Glutamatergic neuron (in vitro differentiated cells): ENCODE results near the gene ARHGEF6. TPM values are rescaled to one million over a fixed set of nuclear protein-coding genes. Genes with fewer than 3 reads are reported as not detected.

Experiments
- DNase-seq: peaks from one replicate; pipeline ENCODE4 v3.0.0; 2022
- H3K27ac Mint-ChIP-seq: one replicate; pipeline ENCODE4 v1.8.0; 2020; ENCODE audit warnings: mild to moderate bottlenecking, mixed read lengths, inconsistent platforms; ENCODE audit not compliant: unreplicated experiment
- H3K27me3 Mint-ChIP-seq: one replicate; pipeline ENCODE4 v1.8.0; 2020; ENCODE audit warnings: mild to moderate bottlenecking, moderate library complexity, mixed read lengths, inconsistent platforms; ENCODE audit not compliant: unreplicated experiment
- H3K36me3 Mint-ChIP-seq: one replicate; pipeline ENCODE4 v1.8.0; 2020; ENCODE audit warnings: mild to moderate bottlenecking, mixed read lengths, inconsistent platforms; ENCODE audit not compliant: unreplicated experiment
- H3K4me1 Mint-ChIP-seq: one replicate; pipeline ENCODE4 v1.8.0; 2020; ENCODE audit warnings: mild to moderate bottlenecking, low read depth, mixed read lengths, inconsistent platforms; ENCODE audit not compliant: unreplicated experiment
- H3K4me3 Mint-ChIP-seq: one replicate; pipeline ENCODE4 v1.8.0; 2020; ENCODE audit warnings: mild to moderate bottlenecking, mixed read lengths, inconsistent platforms; ENCODE audit not compliant: unreplicated experiment
- H3K9me3 Mint-ChIP-seq: one replicate; pipeline ENCODE4 v1.8.0; 2020; ENCODE audit warnings: mild to moderate bottlenecking, moderate library complexity, mixed read lengths, inconsistent platforms; ENCODE audit not compliant: unreplicated experiment
- CTCF ChIP-seq: fragments of 200-600 bp; sonication (generic); IDR thresholded peaks from one replicate; pipeline ENCODE4 v1.5.0; 2021; ENCODE audit not compliant: partially characterized antibody, unreplicated experiment
- total RNA-seq: library from RNA; stranded (reverse); fragmentation: NEBNext Ultra II Directional; extraction: Animal tissue kit (Norgen Biotek cat#: 25700); gene quantifications from one replicate; pipeline ENCODE4 v1.2.1, GENCODE V29; 2021; ENCODE audit not compliant: unreplicated experiment

ARHGEF6 gene
- total RNA-seq, 1 donor from 2014 or later: 59.5 TPM

DNA sequence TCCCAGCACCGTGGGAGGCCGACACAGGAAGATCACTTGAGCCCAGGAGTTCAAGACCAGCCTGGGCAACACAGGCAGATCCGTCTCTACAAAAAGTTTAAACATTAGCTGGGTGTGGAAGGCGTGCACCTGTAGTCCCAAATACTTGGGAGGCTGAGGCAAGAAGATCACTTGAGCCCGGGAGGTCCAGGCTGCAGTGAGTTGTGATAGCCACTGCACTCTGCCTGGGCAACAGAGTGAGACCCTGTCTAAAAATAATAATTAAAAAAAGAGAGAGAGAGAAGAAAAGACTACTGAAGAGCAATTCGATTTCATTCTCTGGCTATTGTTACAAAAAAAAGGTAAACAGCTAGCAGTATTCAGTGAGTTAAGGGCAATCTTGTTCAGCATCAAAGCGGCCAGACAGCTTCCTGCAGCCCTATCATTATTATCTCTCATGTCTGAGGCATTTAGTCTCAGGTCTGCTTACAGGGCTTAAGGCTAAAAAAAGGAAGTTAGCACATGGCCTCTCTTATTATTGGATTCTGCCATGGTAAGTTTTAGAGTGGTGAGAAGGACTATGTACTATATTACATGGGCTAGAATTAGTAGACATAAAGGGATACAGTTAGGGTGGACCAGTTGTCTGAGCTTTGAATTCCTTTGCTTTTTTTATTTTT lies 37.9 kb downstream of the ARHGEF6 start:
- H3K4me1 Mint-ChIP-seq: peaks cover 10% of the 10 kb centered on the region
- peaks cover 2% of the 10 kb centered on the region for H3K27me3 Mint-ChIP-seq

GRCh38 chrX:136738049-136738729 lies 42.5 kb downstream of the ARHGEF6 start:
- Mint-ChIP-seq H3K9me3 (no peaks in the 10 kb centered on the region), H3K4me1 (peaks cover 5% of the 10 kb centered on the region), H3K27me3 (peaks cover 2% of the 10 kb centered on the region), H3K4me3 (no peak overlapping the region), H3K36me3 (no peaks in the 10 kb centered on the region), H3K27ac (no peak overlapping the region)
- no peak for DNase-seq
- TF ChIP-seq CTCF: no peak

More for the DNA sequence above, 37.9 kb downstream of the ARHGEF6 start:
- H3K27ac Mint-ChIP-seq: no peak overlapping the region
- H3K36me3 Mint-ChIP-seq: no peaks in the 10 kb centered on the region
- H3K4me3 Mint-ChIP-seq: no peak overlapping the region
- DNase-seq: no peak
- H3K9me3 Mint-ChIP-seq: no peaks in the 10 kb centered on the region
- TF ChIP-seq CTCF: no peak

GRCh38 chrX:136736690-136737089 lies 44.0 kb downstream of the ARHGEF6 start:
- no peaks in the 10 kb centered on the region for H3K36me3 Mint-ChIP-seq
- H3K4me1 Mint-ChIP-seq: peaks cover 5% of the 10 kb centered on the region
- no peak for DNase-seq
- no peak overlapping the region for H3K27ac Mint-ChIP-seq
- H3K27me3 Mint-ChIP-seq: no peaks in the 10 kb centered on the region
- H3K9me3 Mint-ChIP-seq: no peaks in the 10 kb centered on the region
- no peak overlapping the region for H3K4me3 Mint-ChIP-seq
- TF ChIP-seq CTCF: no peak

DNA sequence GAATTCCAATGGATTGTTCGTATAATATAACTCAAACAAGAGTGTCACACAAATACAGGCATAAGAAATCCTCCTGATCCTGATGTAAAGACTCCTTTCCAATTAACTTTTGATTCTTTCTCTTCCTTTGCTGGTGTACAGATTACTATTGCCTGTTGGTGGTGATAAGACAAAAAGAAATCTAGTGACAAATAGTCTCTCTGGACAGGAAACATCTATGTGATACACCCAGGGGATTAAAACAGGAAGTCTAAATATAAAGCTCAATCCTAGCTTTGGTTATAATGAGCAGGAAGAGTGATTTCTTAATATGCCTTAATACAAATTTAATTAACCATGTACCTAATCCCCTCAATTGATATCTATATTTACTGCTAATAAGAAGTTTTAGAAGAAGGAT lies 45.1 kb downstream of the ARHGEF6 start:
- no peak for DNase-seq
- H3K4me3 Mint-ChIP-seq: no peak overlapping the region
- H3K27me3 Mint-ChIP-seq: no peaks in the 10 kb centered on the region
- no peak overlapping the region for H3K27ac Mint-ChIP-seq
- no peaks in the 10 kb centered on the region for H3K36me3 Mint-ChIP-seq
- peaks cover 5% of the 10 kb centered on the region for H3K4me1 Mint-ChIP-seq
- TF ChIP-seq CTCF: no peak
- no peaks in the 10 kb centered on the region for H3K9me3 Mint-ChIP-seq

DNA sequence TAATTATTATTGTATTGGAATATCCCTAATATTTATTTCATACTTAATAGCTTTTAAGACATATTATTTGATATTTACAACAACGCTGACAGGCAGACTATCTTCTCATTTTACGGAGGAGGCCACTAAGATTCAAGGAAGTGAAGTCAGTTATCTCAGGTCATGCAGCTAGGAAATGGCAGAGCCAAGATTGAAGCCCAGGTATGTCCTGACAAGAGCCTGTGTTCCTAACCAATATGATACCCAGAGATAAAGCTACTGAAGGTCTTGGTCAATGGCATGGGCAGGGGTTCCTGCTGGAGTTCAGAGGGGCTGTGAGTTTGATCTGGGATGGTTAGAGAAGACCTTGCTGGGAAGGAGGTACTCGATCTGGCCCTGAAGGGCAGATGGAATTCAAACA lies 47.1 kb downstream of the ARHGEF6 start:
- no peaks in the 10 kb centered on the region for H3K9me3 Mint-ChIP-seq
- peaks cover 5% of the 10 kb centered on the region for H3K4me1 Mint-ChIP-seq
- no peak for TF ChIP-seq CTCF
- H3K27ac Mint-ChIP-seq: no peak overlapping the region
- no peaks in the 10 kb centered on the region for H3K27me3 Mint-ChIP-seq
- no peak overlapping the region for H3K4me3 Mint-ChIP-seq
- H3K36me3 Mint-ChIP-seq: no peaks in the 10 kb centered on the region
- no peak for DNase-seq
